A673 (cell line): Measurements from ENCODE around the gene ARMH1.

Experiments used
- CTCF ChIP-seq: fragments of 300-800, 200-600 bp; sonication (generic); conservative IDR thresholded peaks from 2 replicates; pipeline ENCODE4 v1.5.1; 2017; ENCODE audit warnings: low read depth, mild to moderate bottlenecking, antibody characterized with exemption, low read length, moderate library complexity, mixed read lengths
- EZH2 ChIP-seq: fragments of 200-600 bp; sonication (generic); IDR thresholded peaks from 2 replicates; pipeline ENCODE4 v1.6.1; 2017; ENCODE audit warnings: borderline replicate concordance, low read depth, mild to moderate bottlenecking, mixed read lengths, antibody characterized with exemption, low read length; ENCODE audit not compliant: poor library complexity, severe bottlenecking

GRCh38 chr1:44723064-44723463 is 48.5 kb downstream of the ARMH1 start:
- TF ChIP-seq CTCF, result no peak
- no peak for TF ChIP-seq EZH2
